Body of pancreas (tissue), 4 donors: ENCODE data around the gene PRRT2.

ENCODE experiments used
- CTCF ChIP-seq, 7 experiments: fragments of 450-650 bp in 4 of 7; fragments of 200-600 bp in 3 of 7; sonication (generic) in 3 of 7; IDR thresholded peaks; one replicate each; pipeline ENCODE4 v1.5.1; 2016 to 2019; ENCODE audit warnings: antibody characterized with exemption in 7 of 7
- POLR2A ChIP-seq, 3 donors: fragments of 450-650 bp; IDR thresholded peaks; one replicate each; pipeline ENCODE4 v1.6.1; 2016; ENCODE audit warnings: antibody characterized with exemption in 3 of 3, mild to moderate bottlenecking in 2 of 3

GRCh38 chr16:29857133-29857760 is 45.3 kb downstream of the PRRT2 start:
- TF ChIP-seq CTCF (IDR thresholded peaks at IDR 0.05) (no peak), POLR2A (IDR thresholded peaks at IDR 0.05) (no peak)
